B cell (primary cell): Measurements from ENCODE around the gene COL4A5.

Experiments
- CTCF ChIP-seq: fragments of 200-600 bp; IDR thresholded peaks from one replicate; pipeline ENCODE4 v1.8.0; 2022; ENCODE audit warnings: antibody characterized with exemption, mild to moderate bottlenecking
- EZH2 ChIP-seq: IDR thresholded peaks from 2 replicates; pipeline ENCODE4 v1.6.1; 2012; ENCODE audit warnings: borderline replicate concordance, low read depth, mild to moderate bottlenecking, moderate library complexity, low read length; ENCODE audit not compliant: insufficient read depth, poor library complexity, severe bottlenecking

GRCh38 chrX:108558217-108558616 lies 118.6 kb downstream of the COL4A5 start:
- no peak for TF ChIP-seq CTCF
- no peak for TF ChIP-seq EZH2
